KMS-11 (cell line): Measurements from ENCODE around the gene ADGRA3.

Experiments used
- H2AFZ ChIP-seq: fragments of 200-600 bp; sonication (generic); 2 replicates; pipeline ENCODE4 v1.6.1; 2016; ENCODE audit warnings: antibody characterized with exemption, mixed run types, low read depth
- H3K27ac ChIP-seq: fragments of 200-600 bp; sonication (generic); 2 replicates; pipeline ENCODE4 v1.6.1; 2016; ENCODE audit warnings: mild to moderate bottlenecking, mixed run types
- H3K27me3 ChIP-seq: fragments of 200-600 bp; sonication (generic); 2 replicates; pipeline ENCODE4 v1.6.1; 2017; ENCODE audit warnings: mild to moderate bottlenecking, low read depth, mixed run types, moderate library complexity; ENCODE audit not compliant: insufficient read depth
- H3K36me3 ChIP-seq: fragments of 200-600 bp; sonication (generic); 2 replicates; pipeline ENCODE4 v1.6.1; 2017; ENCODE audit warnings: mild to moderate bottlenecking, mixed run types; ENCODE audit not compliant: insufficient read depth
- H3K4me1 ChIP-seq: fragments of 200-600 bp; sonication (generic); 2 replicates; pipeline ENCODE4 v1.6.1; 2016; ENCODE audit warnings: mild to moderate bottlenecking, low read depth, mixed run types; ENCODE audit not compliant: poor library complexity, severe bottlenecking
- H3K4me2 ChIP-seq: fragments of 200-600 bp; sonication (generic); 2 replicates; pipeline ENCODE4 v1.7.0; 2016; ENCODE audit warnings: mild to moderate bottlenecking, mixed run types
- H3K4me3 ChIP-seq: fragments of 200-600 bp; sonication (generic); IDR thresholded peaks from 2 replicates; pipeline ENCODE4 v1.6.1; 2017; ENCODE audit warnings: low read depth, low read length, mixed read lengths; ENCODE audit not compliant: insufficient read depth
- H3K79me2 ChIP-seq: fragments of 200-600 bp; sonication (generic); 2 replicates; pipeline ENCODE4 v1.6.1; 2016; ENCODE audit warnings: low read depth, mixed run types; ENCODE audit not compliant: insufficient read depth
- H3K9ac ChIP-seq: fragments of 200-600 bp; sonication (generic); 2 replicates; pipeline ENCODE4 v1.6.1; 2016; ENCODE audit warnings: mild to moderate bottlenecking, mixed run types
- H4K20me1 ChIP-seq: fragments of 200-600 bp; sonication (generic); 2 replicates; pipeline ENCODE4 v1.6.1; 2016; ENCODE audit warnings: mild to moderate bottlenecking, mixed run types; ENCODE audit not compliant: insufficient read depth
- TF ChIP-seq, protein P1 (sequence below): fragments of 200-600 bp; sonication (generic); conservative IDR thresholded peaks from 2 replicates; pipeline ENCODE4 v1.6.1; 2017; ENCODE audit warnings: low read depth, mild to moderate bottlenecking, antibody characterized with exemption, low read length, moderate library complexity, mixed read lengths

Gene ADGRA3

DNA sequence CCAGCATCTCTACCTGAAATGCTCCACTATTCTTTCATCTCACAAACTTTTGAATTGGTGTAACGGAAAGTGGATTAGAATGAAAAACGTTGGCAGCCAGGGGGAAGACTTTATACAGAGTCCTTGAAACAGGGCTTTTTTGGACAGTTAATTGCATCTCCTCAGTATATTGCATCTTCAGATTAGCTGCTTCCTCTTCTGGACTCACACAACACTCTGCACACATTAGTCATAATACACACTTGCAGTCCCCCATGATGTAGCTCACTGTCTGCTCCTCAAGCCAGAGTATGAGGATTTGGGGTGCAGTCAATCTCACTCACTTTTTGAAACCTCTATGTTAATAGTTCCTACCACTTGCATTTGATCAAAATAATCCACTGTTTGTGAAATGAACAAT lies 101.0 kb downstream of the ADGRA3 start:
- no peaks in the 10 kb centered on the region for H3K36me3 ChIP-seq

DNA sequence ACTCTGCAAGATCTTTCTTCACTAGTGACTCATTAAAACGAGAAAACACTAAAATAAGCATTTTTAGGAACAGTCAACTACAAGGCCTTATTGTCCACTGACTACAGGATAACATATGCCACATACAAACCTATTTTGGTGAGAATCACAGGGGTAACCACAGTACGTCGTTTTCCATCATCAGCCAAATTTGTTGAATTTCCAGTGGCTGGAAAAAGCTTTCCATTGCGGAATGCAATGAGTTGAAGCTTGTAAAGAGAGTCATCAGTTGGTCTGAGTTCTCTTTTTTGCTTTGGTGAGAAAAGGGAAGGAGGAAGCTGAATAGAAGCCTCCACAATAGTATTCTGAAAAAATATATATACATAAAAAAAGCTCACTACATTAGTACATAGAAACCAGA lies 102.4 kb downstream of the ADGRA3 start:
- Histone ChIP-seq H3K27ac (no peak overlapping the region), H3K4me3 (no peak overlapping the region), H3K4me2 (no peak overlapping the region), H4K20me1 (no peaks in the 10 kb centered on the region), H2AFZ (no peak overlapping the region), H3K36me3 (no peaks in the 10 kb centered on the region), H3K27me3 (no peaks in the 10 kb centered on the region), H3K9ac (no peak overlapping the region), H3K4me1 (no peaks in the 10 kb centered on the region), H3K79me2 (no peaks in the 10 kb centered on the region)
- TF ChIP-seq, protein P1, sequence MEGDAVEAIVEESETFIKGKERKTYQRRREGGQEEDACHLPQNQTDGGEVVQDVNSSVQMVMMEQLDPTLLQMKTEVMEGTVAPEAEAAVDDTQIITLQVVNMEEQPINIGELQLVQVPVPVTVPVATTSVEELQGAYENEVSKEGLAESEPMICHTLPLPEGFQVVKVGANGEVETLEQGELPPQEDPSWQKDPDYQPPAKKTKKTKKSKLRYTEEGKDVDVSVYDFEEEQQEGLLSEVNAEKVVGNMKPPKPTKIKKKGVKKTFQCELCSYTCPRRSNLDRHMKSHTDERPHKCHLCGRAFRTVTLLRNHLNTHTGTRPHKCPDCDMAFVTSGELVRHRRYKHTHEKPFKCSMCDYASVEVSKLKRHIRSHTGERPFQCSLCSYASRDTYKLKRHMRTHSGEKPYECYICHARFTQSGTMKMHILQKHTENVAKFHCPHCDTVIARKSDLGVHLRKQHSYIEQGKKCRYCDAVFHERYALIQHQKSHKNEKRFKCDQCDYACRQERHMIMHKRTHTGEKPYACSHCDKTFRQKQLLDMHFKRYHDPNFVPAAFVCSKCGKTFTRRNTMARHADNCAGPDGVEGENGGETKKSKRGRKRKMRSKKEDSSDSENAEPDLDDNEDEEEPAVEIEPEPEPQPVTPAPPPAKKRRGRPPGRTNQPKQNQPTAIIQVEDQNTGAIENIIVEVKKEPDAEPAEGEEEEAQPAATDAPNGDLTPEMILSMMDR: no peak

More for the DNA sequence above, 101.0 kb downstream of the ADGRA3 start:
- no peak overlapping the region for H3K4me3 ChIP-seq
- H3K79me2 ChIP-seq: no peaks in the 10 kb centered on the region
- H4K20me1 ChIP-seq: no peaks in the 10 kb centered on the region
- no peak overlapping the region for H3K4me2 ChIP-seq
- TF ChIP-seq, protein P1: no peak
- H3K27me3 ChIP-seq: no peaks in the 10 kb centered on the region
- no peak overlapping the region for H3K27ac ChIP-seq
- no peak overlapping the region for H2AFZ ChIP-seq
- H3K9ac ChIP-seq: no peak overlapping the region
- no peaks in the 10 kb centered on the region for H3K4me1 ChIP-seq

DNA sequence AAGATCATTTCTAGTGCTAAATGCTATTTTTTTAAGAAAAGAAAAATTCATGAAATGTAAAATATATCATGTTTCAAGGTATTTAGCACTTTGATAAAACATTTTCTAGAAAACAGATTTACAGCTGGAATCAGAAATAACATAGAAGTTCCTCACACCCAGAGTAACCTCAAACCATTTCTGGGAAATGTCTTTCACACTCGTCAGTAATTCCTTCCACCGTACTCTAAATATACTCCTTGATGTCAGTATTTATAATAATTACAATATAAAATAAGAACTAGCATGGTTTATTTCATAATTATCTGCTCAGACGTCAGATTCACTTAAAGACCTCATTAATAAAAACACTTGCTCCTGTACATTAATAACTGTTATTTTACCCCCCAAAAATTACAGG lies 103.9 kb downstream of the ADGRA3 start:
- Histone ChIP-seq H3K4me3 (no peak overlapping the region), H3K4me2 (no peak overlapping the region), H3K36me3 (no peaks in the 10 kb centered on the region), H2AFZ (no peak overlapping the region), H3K79me2 (no peaks in the 10 kb centered on the region), H3K9ac (no peak overlapping the region), H3K4me1 (no peaks in the 10 kb centered on the region), H3K27me3 (no peaks in the 10 kb centered on the region), H3K27ac (no peak overlapping the region), H4K20me1 (no peaks in the 10 kb centered on the region)
- TF ChIP-seq, protein P1: no peak

DNA sequence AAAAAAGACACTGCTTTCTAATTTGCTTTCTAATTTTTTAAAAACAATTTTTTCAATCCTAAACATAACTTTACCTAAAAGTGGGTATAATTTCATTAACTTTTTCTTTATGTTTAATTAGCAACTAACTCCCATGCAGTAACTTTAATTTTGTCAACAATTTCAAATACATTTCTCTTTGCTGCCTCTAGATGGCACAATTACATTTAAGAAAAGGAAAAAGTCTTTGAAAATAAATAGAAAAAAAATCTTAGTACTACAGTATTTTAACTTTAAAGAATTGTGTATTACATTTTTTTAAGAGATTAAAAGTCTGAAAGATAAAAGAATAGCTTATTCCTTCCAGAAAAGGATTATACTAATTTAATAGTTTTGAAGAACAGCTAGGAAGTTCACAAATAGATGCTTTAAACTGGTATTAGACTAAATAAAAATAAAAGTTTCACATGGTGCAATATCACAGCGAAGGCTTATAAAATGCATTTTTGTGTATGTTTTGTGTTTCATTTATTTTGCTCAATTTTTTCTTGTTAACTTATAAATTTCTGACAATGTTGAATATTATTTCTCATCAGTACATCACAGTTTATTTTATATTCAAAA lies 105.1 kb downstream of the ADGRA3 start:
- Histone ChIP-seq H3K9ac (no peak overlapping the region), H3K27me3 (no peaks in the 10 kb centered on the region), H3K4me2 (no peak overlapping the region), H2AFZ (no peak overlapping the region), H3K4me1 (no peaks in the 10 kb centered on the region), H3K27ac (no peak overlapping the region), H3K4me3 (no peak overlapping the region), H3K36me3 (no peaks in the 10 kb centered on the region), H3K79me2 (no peaks in the 10 kb centered on the region), H4K20me1 (no peaks in the 10 kb centered on the region)
- TF ChIP-seq, protein P1: peak; percentile 52; the same call in 1 of the 2 replicates
